Activated effector memory CD4-positive, alpha-beta T cell treated with Interleukin-2 at 50 U/mL for 16 hours (primary cell): ENCODE results near the gene NEDD9.

Source experiments
- DNase-seq: peaks from one replicate; pipeline ENCODE4 v3.0.0-alpha.2; 2020

NEDD9 gene

DNA sequence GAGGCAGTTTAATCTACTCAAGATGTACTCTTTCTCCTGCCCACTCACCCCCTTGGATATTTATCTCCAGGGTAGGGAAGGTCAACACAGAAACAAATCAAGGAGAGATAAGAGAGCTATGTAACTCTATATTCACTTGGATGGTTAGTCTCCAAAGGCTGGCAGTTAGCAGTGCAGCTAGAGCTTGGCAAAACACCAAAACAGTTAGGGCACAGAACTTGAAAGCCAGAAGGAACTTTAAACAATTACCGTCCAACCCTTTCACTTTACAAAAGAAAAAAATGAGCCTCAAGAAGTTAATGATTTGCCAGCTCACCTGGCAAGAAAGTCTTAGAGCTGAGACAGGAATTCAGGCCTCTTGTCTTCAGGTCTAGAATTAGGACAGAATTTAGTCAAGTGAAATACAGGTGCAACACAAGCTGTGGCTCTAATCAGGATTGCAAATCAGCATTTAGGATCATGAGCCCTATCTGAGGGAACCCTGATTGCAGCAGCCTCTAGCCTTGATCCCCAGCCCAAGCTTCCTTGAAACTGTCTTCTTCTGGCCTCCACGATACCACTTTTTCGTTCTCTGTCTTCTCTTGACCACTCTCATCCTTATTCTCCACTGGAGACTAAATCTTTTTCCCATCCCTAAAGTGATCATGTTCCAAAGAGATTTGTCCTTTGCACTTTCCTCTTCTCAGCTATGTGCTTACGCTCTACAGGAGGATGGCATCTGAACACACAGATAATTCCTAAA is 14.9 kb downstream of the NEDD9 start:
- no peak for DNase-seq

- DNase-seq, result no peak
Measured at GRCh38 chr6:11215773-11216172, 16.7 kb downstream of the NEDD9 start.

GRCh38 chr6:11214901-11215300 is 17.6 kb downstream of the NEDD9 start:
- DNase-seq, result no peak

- DNase-seq, result no peak
Measured at GRCh38 chr6:11214084-11214833, 18.2 kb downstream of the NEDD9 start.

DNA sequence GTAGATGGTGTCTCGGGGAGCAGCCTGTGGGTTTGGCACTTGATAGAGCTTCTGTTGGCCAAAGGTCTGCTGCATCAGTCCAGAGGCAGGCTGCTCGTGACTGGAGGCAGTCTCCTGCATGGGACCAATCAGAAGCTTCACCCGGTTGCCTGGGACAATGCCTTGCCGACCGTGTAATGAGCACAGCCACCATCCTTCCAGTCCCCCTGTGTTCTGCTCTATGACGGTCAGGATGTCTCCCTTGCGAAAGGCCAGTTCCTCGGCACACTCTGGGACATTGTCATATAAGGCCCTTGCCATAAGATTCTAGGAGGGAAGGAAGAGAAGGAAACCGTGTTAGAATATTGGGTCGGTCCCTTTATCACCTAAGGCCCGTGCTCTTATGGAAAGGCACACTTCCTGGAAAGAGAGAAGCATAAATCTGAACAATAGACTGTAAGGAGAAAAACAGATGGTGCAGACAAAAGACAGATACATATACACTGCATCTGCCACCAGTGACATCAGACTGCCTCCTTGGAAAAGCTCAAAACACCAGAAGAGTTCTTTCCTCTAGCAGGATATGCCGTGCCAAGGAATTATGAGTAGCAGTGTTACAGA is 18.9 kb downstream of the NEDD9 start:
- DNase-seq, result no peak

DNA sequence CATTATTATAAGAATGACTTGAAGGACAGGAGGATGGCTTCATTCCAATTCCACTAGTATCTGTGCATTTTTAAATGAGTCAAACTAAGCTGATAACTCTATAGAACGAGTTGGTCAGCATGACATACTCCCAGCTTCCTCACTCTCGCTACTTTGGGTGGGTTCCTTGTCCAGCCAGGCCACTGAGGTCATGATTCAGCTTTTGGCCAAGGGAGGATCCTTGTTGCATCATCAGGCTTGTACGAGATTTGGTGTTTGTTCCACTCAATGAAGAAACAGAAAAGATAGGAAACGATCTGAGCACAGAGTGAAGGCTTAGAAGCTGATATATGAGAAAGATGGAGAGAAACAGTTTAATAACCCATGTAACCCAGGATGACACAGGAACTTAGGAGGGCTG is 19.8 kb downstream of the NEDD9 start:
- DNase-seq, result no peak

DNA sequence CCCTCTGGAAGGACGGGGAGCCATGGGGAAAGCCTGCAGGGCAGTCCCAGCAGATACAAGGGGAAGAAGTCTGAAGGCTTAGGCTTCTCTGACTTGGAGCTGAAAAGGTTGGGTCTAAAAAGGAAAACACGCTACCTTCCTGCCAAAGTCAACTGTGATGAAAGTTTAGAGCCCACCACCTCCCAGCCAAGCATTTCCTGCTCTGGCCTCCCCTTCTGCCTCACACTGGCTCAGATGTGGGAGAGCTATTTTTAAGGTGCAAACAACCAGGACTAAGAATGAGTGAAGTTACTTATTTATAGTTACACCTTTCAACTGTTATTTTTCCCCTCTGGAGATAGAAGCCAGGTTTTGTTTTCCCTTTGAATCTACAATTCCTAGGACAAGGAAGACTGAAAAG is 21.2 kb downstream of the NEDD9 start:
- DNase-seq, result no peak

- no peak for DNase-seq
Measured at GRCh38 chr6:11210386-11211138, 21.9 kb downstream of the NEDD9 start.

GRCh38 chr6:11209906-11210305 is 22.6 kb downstream of the NEDD9 start:
- DNase-seq, result no peak

GRCh38 chr6:11209369-11209768 is 23.1 kb downstream of the NEDD9 start:
- no peak for DNase-seq

GRCh38 chr6:11208854-11209253 is 23.6 kb downstream of the NEDD9 start:
- no peak for DNase-seq

DNA sequence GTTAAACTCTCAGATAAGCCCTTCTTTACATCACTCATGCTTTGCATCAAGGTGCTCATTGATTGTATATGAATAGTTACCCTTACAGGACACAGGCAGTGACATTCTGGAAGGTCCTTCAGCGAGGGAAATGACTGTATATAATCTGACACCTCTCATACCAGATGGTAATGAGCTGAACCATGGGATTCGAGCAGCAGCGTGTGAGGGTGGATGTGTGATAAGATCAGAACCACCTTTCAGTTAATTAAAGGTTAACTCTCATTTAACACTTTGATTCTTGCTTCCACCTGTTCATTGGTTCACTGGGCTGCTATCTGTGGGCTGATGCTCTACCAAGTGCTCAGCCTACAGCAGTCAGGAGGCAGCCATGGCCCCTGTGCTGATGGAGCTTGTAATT is 24.2 kb downstream of the NEDD9 start:
- no peak for DNase-seq

DNA sequence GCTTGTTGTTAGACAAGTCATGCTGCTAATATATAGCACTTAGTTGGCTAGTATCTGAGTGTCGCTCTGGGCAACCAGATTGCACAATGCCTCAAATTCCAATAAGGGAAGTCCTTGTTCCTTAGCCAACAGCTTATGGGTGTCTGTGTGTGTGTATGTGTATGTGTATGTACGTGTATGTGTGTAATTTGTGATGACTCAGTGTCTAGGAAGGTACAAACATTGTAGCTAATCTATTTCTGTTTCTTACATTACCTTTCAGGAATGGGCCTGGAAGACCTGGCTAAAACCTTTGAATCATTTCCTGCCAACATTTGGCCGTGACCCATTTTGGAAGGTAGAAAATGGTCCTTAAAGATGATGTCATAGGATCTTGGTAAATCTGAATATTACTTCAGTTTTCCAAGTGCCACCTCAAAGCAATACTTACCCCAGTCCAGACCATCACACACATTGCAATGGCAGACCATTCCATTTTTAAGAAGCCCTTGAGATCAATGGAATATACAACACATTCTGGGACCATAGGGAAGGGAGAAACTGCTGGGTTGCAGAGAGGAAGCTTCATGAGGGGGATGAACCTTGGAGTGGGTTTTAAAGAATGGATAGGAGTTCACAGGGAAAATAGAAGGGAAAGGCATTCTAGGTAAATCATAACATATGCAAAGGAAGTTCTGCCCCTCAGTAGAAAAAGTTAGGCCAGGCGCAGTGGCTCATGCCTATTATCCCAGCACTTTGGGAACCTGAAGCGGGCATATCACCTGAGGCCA is 25.1 kb downstream of the NEDD9 start:
- DNase-seq, result no peak

DNA sequence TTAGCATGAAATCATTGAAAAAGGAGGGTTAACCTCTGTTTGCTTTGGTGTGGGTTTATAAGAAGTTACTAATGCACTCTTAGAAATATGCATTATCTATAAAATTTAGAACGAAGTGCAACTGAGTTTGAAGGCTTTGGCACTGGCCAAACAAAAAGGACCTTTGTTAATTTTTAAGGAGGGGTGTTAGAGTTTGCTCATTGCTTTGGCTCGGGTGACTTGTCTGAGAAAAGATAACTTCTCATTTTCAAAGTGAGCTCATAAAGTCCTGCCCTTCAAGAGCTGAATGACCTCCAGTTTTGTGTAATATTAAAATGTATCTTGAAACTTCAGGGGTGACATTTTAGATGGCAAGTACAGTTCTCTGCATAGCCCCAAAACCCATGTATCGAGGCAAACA is 25.9 kb downstream of the NEDD9 start:
- DNase-seq, result no peak

GRCh38 chr6:11204794-11205366 is 27.6 kb downstream of the NEDD9 start:
- no peak for DNase-seq

GRCh38 chr6:11204005-11204399 is 28.5 kb downstream of the NEDD9 start:
- DNase-seq, result no peak

DNA sequence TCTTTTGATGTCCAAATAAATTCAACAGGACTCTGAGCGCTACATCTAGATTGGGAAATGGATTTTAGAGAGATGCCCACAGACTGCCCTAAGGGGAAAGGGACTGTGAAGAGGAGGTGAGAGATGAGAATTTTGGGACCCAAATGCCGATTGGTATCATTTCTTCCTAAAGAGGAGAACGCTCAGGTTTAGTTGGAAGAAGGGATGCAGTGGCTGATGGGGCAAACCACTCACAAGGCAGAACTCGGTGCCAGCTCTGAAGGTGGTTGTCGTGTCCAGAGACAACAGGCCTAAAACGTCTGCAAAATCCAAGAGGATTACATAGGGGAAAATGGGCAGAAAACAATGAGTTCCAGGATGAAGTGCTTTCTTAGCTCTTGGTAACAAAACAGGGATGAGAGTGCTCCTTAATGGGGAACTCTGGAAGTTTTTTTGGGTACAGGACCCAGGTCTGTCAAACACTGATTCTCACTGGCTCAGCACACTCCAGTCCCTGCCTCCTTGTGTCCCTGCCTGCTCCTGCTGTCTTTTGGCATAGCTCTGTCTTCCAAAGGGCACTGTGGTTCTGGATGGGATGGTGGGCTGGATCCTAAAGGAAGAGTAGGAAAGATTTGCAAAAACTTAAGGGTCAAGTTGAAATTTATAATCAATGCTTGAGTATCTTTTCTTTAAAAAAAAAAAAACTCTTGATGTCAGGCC is 29.0 kb downstream of the NEDD9 start:
- no peak for DNase-seq

- no peak for DNase-seq
Measured at GRCh38 chr6:11202513-11203305, 29.8 kb downstream of the NEDD9 start.

GRCh38 chr6:11201772-11202512 is 30.5 kb downstream of the NEDD9 start:
- DNase-seq, result no peak

DNA sequence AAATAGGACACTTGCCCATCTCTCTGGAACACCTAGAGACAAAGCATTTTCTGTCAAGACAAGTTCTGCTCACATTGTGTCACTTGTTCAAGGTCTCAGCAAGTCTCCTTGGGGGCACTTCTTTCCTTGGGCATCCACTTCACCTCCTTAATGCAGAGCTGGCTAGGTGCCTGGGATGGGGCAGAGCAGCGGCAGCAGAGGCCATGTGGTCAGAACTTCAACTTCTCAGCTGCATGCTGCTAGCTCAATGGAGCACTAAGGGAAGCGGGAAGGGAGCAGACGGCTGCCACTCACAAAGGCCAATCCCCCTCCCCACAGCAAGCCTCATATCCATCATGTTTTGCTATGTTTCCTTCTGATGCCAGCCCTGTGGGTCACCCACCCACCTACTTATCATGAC is 31.5 kb downstream of the NEDD9 start:
- DNase-seq, result no peak
